22Rv1 (cell line): Measurements from ENCODE around the gene PRR19.

Experiments
- ZFX ChIP-seq: fragments of 450-650 bp; IDR thresholded peaks from 2 replicates; pipeline ENCODE4 v1.6.1; 2017; ENCODE audit warnings: antibody characterized with exemption, borderline replicate concordance
- TF ChIP-seq, protein P1 (sequence below): fragments of 450-650 bp; IDR thresholded peaks from 2 replicates; pipeline ENCODE4 v1.5.1; 2017; ENCODE audit warnings: mild to moderate bottlenecking

DNA sequence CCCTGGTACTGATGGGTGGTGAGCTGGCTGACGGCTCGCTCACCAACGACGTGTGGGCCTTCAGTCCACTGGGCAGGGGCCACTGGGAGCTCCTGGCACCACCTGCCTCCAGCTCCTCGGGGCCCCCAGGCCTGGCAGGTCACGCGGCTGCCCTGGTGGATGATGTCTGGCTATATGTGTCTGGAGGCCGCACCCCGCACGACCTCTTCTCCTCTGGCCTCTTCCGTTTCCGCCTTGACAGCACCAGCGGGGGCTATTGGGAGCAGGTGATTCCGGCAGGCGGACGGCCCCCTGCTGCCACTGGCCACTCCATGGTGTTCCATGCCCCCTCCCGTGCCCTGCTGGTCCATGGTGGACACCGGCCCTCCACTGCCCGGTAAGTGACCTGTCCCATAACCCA is 34.0 kb downstream of the PRR19 start:
- TF ChIP-seq, protein P1, sequence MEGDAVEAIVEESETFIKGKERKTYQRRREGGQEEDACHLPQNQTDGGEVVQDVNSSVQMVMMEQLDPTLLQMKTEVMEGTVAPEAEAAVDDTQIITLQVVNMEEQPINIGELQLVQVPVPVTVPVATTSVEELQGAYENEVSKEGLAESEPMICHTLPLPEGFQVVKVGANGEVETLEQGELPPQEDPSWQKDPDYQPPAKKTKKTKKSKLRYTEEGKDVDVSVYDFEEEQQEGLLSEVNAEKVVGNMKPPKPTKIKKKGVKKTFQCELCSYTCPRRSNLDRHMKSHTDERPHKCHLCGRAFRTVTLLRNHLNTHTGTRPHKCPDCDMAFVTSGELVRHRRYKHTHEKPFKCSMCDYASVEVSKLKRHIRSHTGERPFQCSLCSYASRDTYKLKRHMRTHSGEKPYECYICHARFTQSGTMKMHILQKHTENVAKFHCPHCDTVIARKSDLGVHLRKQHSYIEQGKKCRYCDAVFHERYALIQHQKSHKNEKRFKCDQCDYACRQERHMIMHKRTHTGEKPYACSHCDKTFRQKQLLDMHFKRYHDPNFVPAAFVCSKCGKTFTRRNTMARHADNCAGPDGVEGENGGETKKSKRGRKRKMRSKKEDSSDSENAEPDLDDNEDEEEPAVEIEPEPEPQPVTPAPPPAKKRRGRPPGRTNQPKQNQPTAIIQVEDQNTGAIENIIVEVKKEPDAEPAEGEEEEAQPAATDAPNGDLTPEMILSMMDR, result no peak
- TF ChIP-seq ZFX, result no peak
